GM23338 (cell line): ENCODE measurements around the gene PNRC2. TPM values are rescaled to one million over a fixed set of nuclear protein-coding genes. Genes with fewer than 3 reads are reported as not detected.
A peak's percentile ranks its signal among the peaks of the same experiment; 100 is the strongest.

ENCODE experiments used
- ATAC-seq: fragments of 200-7000 bp; cut with Tn5 transposase; 3 replicates; pipeline ENCODE4 v1.9.1; 2020
- DNase-seq: peaks from one replicate; pipeline ENCODE4 v3.0.0-alpha.2; 2015; ENCODE audit warnings: low spot score
- H2AFZ ChIP-seq: fragments of 200-600 bp; sonication (generic); 2 replicates; pipeline ENCODE4 v1.8.0; 2016; ENCODE audit warnings: antibody characterized with exemption, mild to moderate bottlenecking, moderate library complexity
- H3F3A ChIP-seq: fragments of 200-600 bp; sonication (generic); replicated peaks from 2 replicates; pipeline ENCODE4 v1.8.0; 2017; ENCODE audit warnings: antibody characterized with exemption, mixed run types, low read depth
- H3K27ac ChIP-seq: fragments of 200-600 bp; sonication (generic); 2 replicates; pipeline ENCODE4 v1.6.1; 2016; ENCODE audit warnings: low read depth
- H3K27me3 ChIP-seq: fragments of 200-600 bp; sonication (generic); 2 replicates; pipeline ENCODE4 v1.8.0; 2016; ENCODE audit warnings: mild to moderate bottlenecking, mixed run types, moderate library complexity; ENCODE audit not compliant: insufficient read depth
- H3K36me3 ChIP-seq: fragments of 200-600 bp; sonication (generic); 2 replicates; pipeline ENCODE4 v1.8.0; 2016; ENCODE audit warnings: mild to moderate bottlenecking; ENCODE audit not compliant: insufficient read depth
- H3K4me1 ChIP-seq: fragments of 200-600 bp; sonication (generic); 2 replicates; pipeline ENCODE4 v1.8.0; 2016; ENCODE audit warnings: mild to moderate bottlenecking, moderate library complexity; ENCODE audit not compliant: insufficient read depth
- H3K4me2 ChIP-seq: fragments of 200-600 bp; sonication (generic); 2 replicates; pipeline ENCODE4 v1.7.1; 2017; ENCODE audit warnings: mixed run types
- H3K4me3 ChIP-seq: fragments of 200-600 bp; sonication (generic); 2 replicates; pipeline ENCODE4 v1.6.1; 2016; ENCODE audit warnings: mixed run types
- H3K79me2 ChIP-seq: fragments of 200-600 bp; sonication (generic); replicated peaks from 2 replicates; pipeline ENCODE4 v1.8.0; 2017; ENCODE audit warnings: mild to moderate bottlenecking; ENCODE audit not compliant: insufficient read depth
- H3K9me2 ChIP-seq: fragments of 200-600 bp; sonication (generic); 2 replicates; pipeline ENCODE4 v1.8.0; 2017; ENCODE audit not compliant: insufficient read depth
- H4K20me1 ChIP-seq: fragments of 200-600 bp; sonication (generic); replicated peaks from 2 replicates; pipeline ENCODE4 v1.8.0; 2017; ENCODE audit warnings: mild to moderate bottlenecking; ENCODE audit not compliant: insufficient read depth
- H3K27ac Mint-ChIP-seq: 2 replicates; pipeline ENCODE4 v1.8.0; 2020; ENCODE audit warnings: inconsistent platforms, mild to moderate bottlenecking, moderate library complexity, mixed read lengths
- H3K27me3 Mint-ChIP-seq: 3 replicates; pipeline ENCODE4 v1.8.0; 2022; ENCODE audit warnings: low read depth, mild to moderate bottlenecking, moderate library complexity, mixed read lengths, inconsistent platforms; ENCODE audit not compliant: insufficient read depth, poor library complexity
- H3K36me3 Mint-ChIP-seq: 3 replicates; pipeline ENCODE4 v1.8.0; 2021; ENCODE audit warnings: low read depth, mild to moderate bottlenecking, inconsistent platforms, moderate library complexity, mixed read lengths
- H3K4me1 Mint-ChIP-seq: 3 replicates; pipeline ENCODE4 v1.8.0; 2020; ENCODE audit warnings: mild to moderate bottlenecking, inconsistent platforms, mixed read lengths
- H3K4me3 Mint-ChIP-seq: 3 replicates; pipeline ENCODE4 v1.8.0; 2021; ENCODE audit warnings: moderate library complexity, mild to moderate bottlenecking, inconsistent platforms, mixed read lengths
- H3K9me3 Mint-ChIP-seq: 3 replicates; pipeline ENCODE4 v1.8.0; 2020; ENCODE audit warnings: moderate library complexity, mild to moderate bottlenecking, inconsistent platforms, mixed read lengths
- EZH2phosphoT487 ChIP-seq: fragments of 200-600 bp; sonication (generic); IDR thresholded peaks from one replicate; pipeline ENCODE4 v1.8.1; 2018; ENCODE audit warnings: antibody characterized with exemption; ENCODE audit not compliant: unreplicated experiment
- NANOG ChIP-seq: IDR thresholded peaks from 2 replicates; pipeline ENCODE4 v1.6.1; 2016; ENCODE audit warnings: antibody characterized with exemption, borderline replicate concordance
- STAT1 ChIP-seq: IDR thresholded peaks from one replicate; pipeline ENCODE4 v1.6.1; 2016; ENCODE audit warnings: antibody characterized with exemption; ENCODE audit not compliant: unreplicated experiment
- polyA plus RNA-seq: library from polyadenylated mRNA; unstranded; fragments of >200 nt; fragmentation: Nextera tagmentation; extraction: Ambion mirVana; gene quantifications from 2 replicates; pipeline ENCODE4 v1.2.1, GENCODE V29; 2016
- total RNA-seq: library from RNA; depleted of rRNA; stranded (reverse); fragments of >200 nt; shearing (Covaris generic); gene quantifications from 2 replicates; pipeline ENCODE4 v1.2.3, GENCODE V29; 2014
- TF ChIP-seq, protein P1 (sequence below): fragments of 250-450 bp; sonication (Bioruptor Pico); IDR thresholded peaks from 2 replicates; pipeline ENCODE4 v1.5.0; 2020; ENCODE audit warnings: mild to moderate bottlenecking, moderate library complexity

PNRC2 gene
- total and polyA plus RNA-seq, 2 experiments from 2014 or later, result 157 to 237 TPM

GRCh38 chr1:23977187-23977853 is 17.7 kb downstream of the PNRC2 start (continued):
- TF ChIP-seq EZH2phosphoT487 (no peak), STAT1 (no peak)
- TF ChIP-seq, protein P1, sequence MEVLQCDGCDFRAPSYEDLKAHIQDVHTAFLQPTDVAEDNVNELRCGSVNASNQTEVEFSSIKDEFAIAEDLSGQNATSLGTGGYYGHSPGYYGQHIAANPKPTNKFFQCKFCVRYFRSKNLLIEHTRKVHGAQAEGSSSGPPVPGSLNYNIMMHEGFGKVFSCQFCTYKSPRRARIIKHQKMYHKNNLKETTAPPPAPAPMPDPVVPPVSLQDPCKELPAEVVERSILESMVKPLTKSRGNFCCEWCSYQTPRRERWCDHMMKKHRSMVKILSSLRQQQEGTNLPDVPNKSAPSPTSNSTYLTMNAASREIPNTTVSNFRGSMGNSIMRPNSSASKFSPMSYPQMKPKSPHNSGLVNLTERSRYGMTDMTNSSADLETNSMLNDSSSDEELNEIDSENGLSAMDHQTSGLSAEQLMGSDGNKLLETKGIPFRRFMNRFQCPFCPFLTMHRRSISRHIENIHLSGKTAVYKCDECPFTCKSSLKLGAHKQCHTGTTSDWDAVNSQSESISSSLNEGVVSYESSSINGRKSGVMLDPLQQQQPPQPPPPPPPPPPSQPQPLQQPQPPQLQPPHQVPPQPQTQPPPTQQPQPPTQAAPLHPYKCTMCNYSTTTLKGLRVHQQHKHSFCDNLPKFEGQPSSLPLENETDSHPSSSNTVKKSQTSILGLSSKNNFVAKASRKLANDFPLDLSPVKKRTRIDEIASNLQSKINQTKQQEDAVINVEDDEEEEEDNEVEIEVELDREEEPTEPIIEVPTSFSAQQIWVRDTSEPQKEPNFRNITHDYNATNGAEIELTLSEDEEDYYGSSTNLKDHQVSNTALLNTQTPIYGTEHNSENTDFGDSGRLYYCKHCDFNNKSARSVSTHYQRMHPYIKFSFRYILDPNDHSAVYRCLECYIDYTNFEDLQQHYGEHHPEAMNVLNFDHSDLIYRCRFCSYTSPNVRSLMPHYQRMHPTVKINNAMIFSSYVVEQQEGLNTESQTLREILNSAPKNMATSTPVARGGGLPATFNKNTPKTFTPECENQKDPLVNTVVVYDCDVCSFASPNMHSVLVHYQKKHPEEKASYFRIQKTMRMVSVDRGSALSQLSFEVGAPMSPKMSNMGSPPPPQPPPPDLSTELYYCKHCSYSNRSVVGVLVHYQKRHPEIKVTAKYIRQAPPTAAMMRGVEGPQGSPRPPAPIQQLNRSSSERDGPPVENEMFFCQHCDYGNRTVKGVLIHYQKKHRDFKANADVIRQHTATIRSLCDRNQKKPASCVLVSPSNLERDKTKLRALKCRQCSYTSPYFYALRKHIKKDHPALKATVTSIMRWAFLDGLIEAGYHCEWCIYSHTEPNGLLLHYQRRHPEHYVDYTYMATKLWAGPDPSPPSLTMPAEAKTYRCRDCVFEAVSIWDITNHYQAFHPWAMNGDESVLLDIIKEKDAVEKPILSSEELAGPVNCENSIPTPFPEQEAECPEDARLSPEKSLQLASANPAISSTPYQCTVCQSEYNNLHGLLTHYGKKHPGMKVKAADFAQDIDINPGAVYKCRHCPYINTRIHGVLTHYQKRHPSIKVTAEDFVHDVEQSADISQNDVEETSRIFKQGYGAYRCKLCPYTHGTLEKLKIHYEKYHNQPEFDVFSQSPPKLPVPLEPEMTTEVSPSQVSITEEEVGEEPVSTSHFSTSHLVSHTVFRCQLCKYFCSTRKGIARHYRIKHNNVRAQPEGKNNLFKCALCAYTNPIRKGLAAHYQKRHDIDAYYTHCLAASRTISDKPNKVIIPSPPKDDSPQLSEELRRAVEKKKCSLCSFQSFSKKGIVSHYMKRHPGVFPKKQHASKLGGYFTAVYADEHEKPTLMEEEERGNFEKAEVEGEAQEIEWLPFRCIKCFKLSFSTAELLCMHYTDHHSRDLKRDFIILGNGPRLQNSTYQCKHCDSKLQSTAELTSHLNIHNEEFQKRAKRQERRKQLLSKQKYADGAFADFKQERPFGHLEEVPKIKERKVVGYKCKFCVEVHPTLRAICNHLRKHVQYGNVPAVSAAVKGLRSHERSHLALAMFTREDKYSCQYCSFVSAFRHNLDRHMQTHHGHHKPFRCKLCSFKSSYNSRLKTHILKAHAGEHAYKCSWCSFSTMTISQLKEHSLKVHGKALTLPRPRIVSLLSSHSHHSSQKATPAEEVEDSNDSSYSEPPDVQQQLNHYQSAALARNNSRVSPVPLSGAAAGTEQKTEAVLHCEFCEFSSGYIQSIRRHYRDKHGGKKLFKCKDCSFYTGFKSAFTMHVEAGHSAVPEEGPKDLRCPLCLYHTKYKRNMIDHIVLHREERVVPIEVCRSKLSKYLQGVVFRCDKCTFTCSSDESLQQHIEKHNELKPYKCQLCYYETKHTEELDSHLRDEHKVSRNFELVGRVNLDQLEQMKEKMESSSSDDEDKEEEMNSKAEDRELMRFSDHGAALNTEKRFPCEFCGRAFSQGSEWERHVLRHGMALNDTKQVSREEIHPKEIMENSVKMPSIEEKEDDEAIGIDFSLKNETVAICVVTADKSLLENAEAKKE (CRISPR knock-in tag), result no peak

DNA sequence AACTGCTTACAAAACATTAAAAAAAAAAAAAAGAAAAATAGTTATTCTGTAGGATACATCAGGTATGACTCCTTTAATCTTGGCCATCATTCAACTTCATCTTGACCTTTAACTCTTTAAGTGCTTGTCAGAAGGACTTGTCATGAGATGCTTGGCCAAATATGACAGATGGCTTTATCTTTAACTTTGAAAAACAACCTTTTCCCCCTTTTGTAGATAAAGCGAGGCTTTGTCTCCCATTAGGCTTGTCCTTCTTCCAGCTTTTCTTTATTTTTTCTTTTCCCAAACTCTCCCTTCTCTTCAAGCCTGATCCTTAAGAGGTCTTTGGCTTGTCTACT is 18.2 kb downstream of the PNRC2 start:
- Histone ChIP-seq H4K20me1 (peaks cover 64% of the 10 kb centered on the region), H3K36me3 (peaks cover 31% of the 10 kb centered on the region), H3K79me2 (peaks cover 73% of the 10 kb centered on the region), H3K4me1 (peaks cover 31% of the 10 kb centered on the region), H3K4me2 (peak overlapping the region; percentile 89), H3K9me2 (no peaks in the 10 kb centered on the region), H3K27ac (no peak overlapping the region), H3K4me3 (peak overlapping the region; percentile 69), H2AFZ (no peak overlapping the region), H3K27me3 (no peaks in the 10 kb centered on the region), H3F3A (no peaks in the 10 kb centered on the region; the same call in 1 of the 2 replicates)
- TF ChIP-seq, protein P1 (CRISPR knock-in tag), result no peak
- TF ChIP-seq NANOG, result no peak
- Mint-ChIP-seq H3K36me3 (peaks cover 65% of the 10 kb centered on the region), H3K27ac (peak overlapping the region; percentile 55; the same call in 1 of the 2 replicates), H3K9me3 (no peaks in the 10 kb centered on the region; the same call in 2 of the 3 replicates), H3K4me1 (peaks cover 37% of the 10 kb centered on the region), H3K4me3 (peak overlapping the region; percentile 97), H3K27me3 (peaks cover 11% of the 10 kb centered on the region)
- no peak for ATAC-seq
- DNase-seq, result no peak
